GM19467 (cell line): ENCODE results near the gene FRMD5.
"Not testable (repeated sequence)": the region's sequence is repeated elsewhere in the genome, so short reads cannot be mapped to it uniquely, and the experiment has no call there.

ENCODE experiments used
- ATAC-seq: cut with Tn5 transposase; IDR thresholded peaks from one replicate; pipeline ENCODE4 v1.9.1; 2021; ENCODE audit warnings: mild to moderate bottlenecking, moderate library complexity; ENCODE audit not compliant: unreplicated experiment

The FRMD5 gene

GRCh38 chr15:44195151-44195740 lies at the start of gene FRMD5:
Gene FRMD5 (minus strand): TSS chr15:44195271.
- peak; percentile 97 for ATAC-seq

GRCh38 chr15:44243829-44244228 lies 48.8 kb upstream of the FRMD5 start:
- ATAC-seq, result no peak

- no peak for ATAC-seq
Observed at GRCh38 chr15:44243141-44243540, 48.1 kb upstream of the FRMD5 start.

GRCh38 chr15:44231842-44232241 lies 36.8 kb upstream of the FRMD5 start:
- no peak for ATAC-seq

GRCh38 chr15:44229301-44229700 lies 34.2 kb upstream of the FRMD5 start:
- ATAC-seq, result not testable (repeated sequence)

GRCh38 chr15:44227584-44227983 lies 32.5 kb upstream of the FRMD5 start:
- ATAC-seq, result no peak

- ATAC-seq, result not testable (repeated sequence)
Observed at GRCh38 chr15:44227001-44227400, 31.9 kb upstream of the FRMD5 start.

GRCh38 chr15:44222478-44222877 lies 27.4 kb upstream of the FRMD5 start:
- ATAC-seq, result no peak

- no peak for ATAC-seq
Observed at GRCh38 chr15:44219073-44219472, 24.0 kb upstream of the FRMD5 start.

GRCh38 chr15:44216958-44217357 lies 21.9 kb upstream of the FRMD5 start:
- no peak for ATAC-seq

GRCh38 chr15:44215594-44215993 lies 20.5 kb upstream of the FRMD5 start:
- ATAC-seq, result no peak

- ATAC-seq, result no peak
Observed at GRCh38 chr15:44208956-44209355, 13.9 kb upstream of the FRMD5 start.

GRCh38 chr15:44207643-44208042 lies 12.6 kb upstream of the FRMD5 start:
- no peak for ATAC-seq

GRCh38 chr15:44199393-44199792 lies 4.3 kb upstream of the FRMD5 start:
- no peak for ATAC-seq

- peak; percentile 15 for ATAC-seq
Observed at GRCh38 chr15:44194323-44195150, 534 bp downstream of the FRMD5 start.

GRCh38 chr15:44193651-44194322 lies 1.3 kb downstream of the FRMD5 start:
- ATAC-seq, result no peak

GRCh38 chr15:44188795-44189194 lies 6.3 kb downstream of the FRMD5 start:
- no peak for ATAC-seq

GRCh38 chr15:44186705-44187104 lies 8.4 kb downstream of the FRMD5 start:
- no peak for ATAC-seq

GRCh38 chr15:44183363-44183762 lies 11.7 kb downstream of the FRMD5 start:
- no peak for ATAC-seq

GRCh38 chr15:44181410-44181809 lies 13.7 kb downstream of the FRMD5 start:
- no peak for ATAC-seq

GRCh38 chr15:44177139-44177538 lies 17.9 kb downstream of the FRMD5 start:
- no peak for ATAC-seq

GRCh38 chr15:44173813-44174212 lies 21.3 kb downstream of the FRMD5 start:
- no peak for ATAC-seq
